HG03521 (cell line): ENCODE data around the gene SMYD3.
"Not testable (repeated sequence)": the region's sequence is repeated elsewhere in the genome, so short reads cannot be mapped to it uniquely, and the experiment has no call there.

ENCODE experiments used
- ATAC-seq: cut with Tn5 transposase; IDR thresholded peaks from one replicate; pipeline ENCODE4 v1.9.1; 2021; ENCODE audit warnings: mild to moderate bottlenecking, moderate library complexity; ENCODE audit not compliant: unreplicated experiment

The SMYD3 gene

DNA sequence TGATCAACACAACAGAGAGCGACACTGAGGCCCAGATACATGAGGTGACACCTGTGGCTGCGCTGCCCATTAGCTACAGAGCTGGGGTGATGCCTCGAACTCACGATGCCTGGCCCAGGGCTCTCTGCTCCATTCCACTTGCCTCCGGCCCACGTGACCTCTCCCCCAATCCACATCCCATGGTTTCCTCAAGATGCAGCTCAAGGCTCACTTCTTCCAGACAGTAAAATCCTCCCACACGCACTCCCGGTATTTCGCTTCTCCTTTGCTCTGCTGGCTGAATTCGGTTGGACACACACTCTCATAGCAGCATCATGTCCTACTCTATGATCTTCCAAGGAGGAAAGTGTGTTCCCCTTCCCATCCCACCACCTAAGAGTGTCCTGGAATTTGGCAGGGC, 679.8 kb downstream of the SMYD3 start:
- no peak for ATAC-seq

DNA sequence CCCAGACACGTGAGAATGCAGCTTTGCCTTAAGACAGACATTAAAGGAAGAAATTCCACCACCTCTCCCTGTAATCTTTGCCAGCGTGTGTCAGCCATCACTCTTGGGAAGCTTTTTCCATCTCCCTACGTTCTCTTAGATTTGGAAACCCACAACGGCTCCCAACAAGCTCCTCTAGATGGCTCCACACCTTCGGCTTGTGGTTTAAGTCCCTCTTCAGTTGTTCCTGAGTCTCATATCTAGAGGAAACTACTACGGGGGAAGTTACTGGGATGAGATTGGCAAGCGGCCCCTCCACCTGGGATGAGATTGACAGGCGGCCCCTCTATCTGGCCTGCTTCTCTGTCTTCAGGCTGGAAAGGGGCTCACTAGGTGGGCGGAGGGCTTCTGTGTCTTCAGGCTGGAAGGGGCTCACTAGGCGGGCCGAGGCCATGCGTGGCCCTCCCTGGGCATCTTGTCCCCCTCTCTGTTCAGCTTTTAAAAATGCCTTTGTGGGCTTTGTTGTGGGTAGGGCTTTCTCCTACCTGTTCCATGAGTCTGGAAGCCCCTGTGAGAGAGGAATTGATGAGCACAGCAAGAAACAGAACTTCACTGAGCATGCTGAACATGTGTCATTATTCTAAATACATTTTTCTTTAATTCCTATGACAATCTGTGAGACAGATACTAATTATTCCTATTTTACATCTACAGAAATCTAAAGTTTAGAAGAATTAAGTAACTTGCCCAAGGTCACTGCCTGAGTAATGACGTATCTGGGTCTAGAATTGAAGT, 681.8 kb downstream of the SMYD3 start:
- ATAC-seq = no peak

DNA sequence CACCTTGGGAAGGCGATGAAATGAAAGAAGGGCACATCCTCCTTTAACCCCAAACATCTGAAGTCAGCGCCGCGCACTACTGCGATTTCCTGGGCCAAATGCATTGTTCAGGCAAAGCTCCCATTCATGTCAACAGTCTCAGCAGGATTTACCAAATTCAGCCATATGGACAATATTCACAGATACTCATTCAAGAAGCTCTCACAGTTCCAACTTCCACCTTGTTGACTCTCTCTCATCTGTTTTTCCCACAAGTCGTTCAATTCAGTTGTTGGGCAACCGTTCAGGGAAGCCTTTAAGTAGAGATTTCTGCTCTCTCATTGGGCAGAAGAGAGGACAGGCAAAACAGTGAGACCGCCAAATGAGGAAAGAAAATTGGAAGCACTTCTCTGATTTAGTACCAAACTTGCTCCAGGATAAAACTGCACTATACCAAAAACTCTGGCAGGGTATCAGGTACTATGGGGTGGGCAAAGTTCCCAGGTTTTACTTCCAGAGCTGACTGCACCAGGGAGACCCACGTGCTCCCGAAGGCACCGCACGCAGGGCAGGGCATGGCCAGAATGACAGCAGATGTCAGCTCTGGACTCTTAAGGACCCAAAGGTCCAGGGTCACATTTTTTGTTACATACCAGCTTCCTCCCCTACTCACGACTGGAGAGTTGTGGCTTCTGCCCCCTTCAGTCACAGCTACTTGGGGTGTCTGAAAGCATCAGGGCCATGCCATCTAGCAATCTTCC, 683.5 kb downstream of the SMYD3 start:
- ATAC-seq = no peak

DNA sequence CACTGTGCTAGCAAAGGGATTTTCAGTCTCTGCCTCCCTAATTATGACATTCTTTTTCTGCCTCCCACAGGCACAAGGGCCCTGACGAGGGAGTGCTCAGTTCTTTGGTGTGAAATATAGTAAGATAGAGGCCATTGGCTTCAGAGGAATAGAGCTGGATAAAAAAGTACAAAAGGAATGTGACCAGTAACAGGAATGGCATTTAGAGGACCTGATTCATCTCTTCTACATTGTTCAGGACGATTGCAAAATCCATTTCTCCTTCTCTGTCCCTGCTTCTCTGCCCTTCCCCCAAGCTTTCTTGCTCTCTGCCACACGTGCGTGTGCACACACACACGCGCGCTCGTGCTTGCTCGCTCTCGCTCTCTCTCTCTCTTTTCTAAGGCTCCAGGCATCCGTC, 684.1 kb downstream of the SMYD3 start:
- ATAC-seq = no peak

DNA sequence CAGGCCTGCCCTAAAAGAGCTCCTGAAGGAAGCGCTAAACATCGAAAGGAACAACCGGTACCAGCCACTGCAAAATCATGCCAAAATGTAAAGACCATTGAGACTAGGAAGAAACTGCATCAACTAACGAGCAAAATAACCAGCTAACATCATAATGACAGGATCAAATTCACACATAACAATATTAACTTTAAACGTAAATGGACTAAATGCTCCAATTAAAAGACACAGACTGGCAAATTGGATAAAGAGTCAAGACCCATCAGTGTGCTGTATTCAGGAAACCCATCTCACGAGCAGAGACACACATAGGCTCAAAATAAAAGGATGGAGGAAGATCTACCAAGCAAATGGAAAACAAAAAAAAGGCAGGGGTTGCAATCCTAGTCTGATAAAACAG, 688.7 kb downstream of the SMYD3 start:
- ATAC-seq = not testable (repeated sequence)

DNA sequence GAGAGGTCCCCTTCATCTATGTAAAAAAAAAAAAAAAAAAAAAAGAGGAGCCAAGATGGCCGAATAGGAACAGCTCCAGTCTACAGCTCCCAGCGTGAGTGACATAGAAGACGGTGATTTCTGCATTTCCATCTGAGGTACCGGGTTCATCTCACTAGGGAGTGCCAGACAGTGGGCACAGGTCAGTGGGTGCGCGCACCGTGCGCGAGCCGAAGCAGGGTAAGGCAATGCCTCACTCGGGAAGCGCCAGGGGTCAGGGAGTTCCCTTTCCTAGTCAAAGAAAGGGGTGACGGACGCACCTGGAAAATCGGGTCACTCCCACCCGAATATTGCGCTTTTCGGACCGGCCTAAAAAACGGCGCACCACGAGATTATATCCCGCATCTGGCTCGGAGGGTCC, 690.6 kb downstream of the SMYD3 start:
- not testable (repeated sequence) for ATAC-seq

DNA sequence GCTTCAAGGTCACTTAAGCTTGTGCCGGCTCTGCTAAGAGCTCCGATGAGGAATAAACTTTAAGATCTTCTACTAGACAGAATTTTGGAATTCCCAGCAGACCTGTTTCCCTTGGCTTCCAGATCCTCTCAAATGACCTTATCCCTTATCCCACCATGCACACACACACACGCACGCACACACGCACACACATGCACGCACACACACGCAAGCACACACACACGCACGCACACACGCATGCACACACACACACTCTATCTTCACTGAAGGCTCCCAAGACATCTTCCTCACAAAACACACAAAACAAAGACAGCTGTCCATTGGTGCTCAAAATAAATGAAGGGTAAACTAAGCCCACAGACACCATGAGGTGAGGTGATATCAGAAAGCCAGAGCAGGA, 692.4 kb downstream of the SMYD3 start:
- ATAC-seq = no peak

DNA sequence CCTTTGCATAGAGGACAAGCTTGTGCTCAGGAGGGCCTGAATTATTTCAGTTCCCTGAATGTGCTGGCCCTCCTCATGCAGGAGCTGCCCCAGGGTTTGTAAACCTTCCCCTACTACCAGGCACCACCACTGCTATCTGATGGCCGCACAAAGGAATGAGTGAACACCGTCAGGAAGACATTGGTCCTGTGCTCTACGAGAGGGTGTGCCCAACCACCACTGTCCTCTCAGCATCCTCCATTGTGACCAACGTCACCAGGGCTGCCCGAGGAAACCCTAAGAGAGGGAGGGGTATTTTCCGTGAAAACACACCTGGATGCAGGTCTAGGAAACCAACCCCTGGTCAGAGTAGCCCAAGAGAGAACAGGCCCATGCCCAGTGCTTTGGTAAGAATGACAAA, 694.8 kb downstream of the SMYD3 start:
- ATAC-seq = no peak

DNA sequence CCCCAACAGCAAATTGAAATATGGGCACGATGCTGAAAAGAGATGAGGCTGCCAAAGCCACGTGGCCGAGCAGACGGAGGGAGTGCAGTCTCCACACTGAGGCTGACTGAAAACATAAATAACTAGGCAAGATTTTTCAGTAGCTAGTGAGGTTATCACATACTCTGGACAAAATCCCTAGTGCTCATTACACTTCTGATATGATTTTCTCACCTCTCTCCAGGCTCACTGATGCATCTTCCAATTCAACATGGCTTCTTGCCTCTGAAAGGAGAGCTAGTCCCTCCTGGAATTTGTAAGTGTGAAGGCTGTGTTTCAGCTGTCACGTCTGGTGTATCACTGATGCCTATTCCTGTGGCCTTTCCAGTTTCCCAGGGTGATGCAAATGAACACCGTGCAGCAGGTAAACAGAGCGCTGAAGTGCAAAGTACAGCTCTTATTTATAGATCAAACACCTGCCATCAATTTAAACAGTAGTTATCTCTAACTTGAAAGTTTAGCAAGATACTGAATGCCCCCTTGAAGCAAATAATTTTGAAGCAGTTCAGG, 696.2 kb downstream of the SMYD3 start:
- ATAC-seq = no peak

DNA sequence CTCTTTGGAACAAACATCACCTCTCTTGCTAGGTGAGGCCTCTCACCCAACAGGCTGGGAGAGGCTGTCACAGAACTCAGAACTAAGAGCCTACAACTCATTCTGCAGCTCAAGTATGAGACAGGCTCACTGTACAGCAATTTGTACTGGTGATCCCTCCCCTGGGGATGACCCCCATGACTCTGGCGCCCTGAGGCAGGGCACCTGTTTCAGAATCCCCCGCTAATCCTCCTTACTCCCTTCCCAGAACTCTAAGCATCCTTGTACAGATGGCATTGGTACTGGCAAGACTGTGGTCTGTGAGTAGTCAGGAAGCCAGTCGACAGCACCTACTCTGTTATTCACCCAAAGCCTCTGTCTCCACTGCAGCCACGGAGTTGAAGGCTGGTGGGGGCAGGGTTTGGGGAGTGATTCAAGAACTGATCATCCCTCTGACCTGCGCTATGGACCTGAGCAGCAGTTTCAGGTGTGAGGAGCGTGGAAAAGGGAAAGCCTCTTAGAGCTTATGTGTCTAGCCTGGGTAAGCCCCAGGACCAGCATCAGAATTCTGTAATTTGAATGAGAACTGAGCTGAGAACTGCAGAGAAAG, 696.8 kb downstream of the SMYD3 start:
- ATAC-seq = no peak

DNA sequence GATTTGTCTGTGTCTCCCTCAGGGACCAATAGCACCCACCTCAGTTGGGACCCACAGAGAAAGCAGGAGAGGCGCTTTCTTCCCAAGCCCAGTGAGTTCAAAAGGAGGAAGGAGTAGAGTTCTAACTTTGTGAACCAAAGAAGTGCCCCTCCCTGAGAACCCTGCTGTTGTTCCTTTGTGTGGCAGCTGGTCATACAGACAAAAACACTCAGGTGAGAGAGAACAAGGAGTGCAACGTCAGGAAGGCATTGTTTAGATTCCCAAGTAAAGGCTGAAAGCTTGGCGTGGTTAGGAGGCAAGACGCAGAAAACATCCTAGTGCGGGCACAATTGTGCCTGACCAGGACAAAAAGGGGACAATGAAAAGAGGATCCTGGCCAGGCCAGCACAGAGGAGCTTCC, 697.7 kb downstream of the SMYD3 start:
- ATAC-seq = no peak

DNA sequence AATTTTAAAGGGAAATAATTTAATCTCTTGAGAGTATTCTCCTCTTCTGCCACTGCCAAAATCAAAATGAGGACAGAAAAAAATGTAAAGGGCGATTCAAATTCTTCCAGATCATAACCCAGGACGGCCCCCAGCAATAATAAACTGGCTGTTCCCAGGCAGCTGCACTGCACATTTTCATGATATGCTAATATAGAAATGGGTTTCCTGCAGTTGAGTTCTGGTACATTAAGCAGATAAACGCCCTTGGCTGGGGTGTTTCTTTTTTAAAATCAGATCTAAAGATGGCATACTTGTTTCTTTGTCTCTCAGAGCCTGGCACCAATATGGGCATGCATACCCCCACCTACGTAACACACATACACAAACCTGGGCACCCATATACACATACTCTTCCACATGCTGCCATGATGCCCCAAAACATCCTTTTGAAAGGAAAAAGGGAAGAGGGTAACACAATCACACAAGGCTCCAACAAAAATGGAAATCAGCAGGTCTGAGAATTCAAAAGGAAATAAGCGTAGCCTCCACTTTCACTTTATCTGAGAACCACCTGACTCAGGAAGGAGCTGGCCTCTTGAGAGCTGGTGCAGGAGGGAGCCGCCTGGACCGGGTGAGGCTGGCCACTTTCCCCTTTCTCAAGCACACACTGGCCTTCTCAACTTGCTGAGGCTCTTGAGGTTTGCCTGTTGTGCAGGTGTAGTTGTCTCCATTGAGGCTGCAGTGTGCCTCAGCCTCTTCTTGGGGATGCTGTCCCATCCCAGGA, 698.9 kb downstream of the SMYD3 start:
- ATAC-seq = no peak

DNA sequence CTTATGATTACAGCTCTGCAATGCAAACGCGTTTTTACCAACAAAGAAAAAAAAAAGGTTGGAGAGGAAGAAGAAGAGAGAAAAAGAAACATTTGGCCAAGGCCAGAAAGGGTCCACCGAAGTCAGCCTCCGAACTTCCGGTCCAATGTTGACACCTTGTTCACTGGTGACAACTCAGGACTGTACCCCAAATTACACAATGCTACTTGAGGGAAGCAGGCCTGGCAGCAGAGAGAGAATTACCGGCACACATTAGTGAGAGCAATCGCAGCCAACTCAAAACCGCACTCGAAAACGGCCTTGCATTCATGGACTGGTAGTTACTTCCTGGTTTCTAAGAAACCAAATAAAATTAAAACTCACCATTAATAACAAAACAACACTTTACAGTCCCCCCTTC, 699.8 kb downstream of the SMYD3 start:
- ATAC-seq = peak; percentile 64

DNA sequence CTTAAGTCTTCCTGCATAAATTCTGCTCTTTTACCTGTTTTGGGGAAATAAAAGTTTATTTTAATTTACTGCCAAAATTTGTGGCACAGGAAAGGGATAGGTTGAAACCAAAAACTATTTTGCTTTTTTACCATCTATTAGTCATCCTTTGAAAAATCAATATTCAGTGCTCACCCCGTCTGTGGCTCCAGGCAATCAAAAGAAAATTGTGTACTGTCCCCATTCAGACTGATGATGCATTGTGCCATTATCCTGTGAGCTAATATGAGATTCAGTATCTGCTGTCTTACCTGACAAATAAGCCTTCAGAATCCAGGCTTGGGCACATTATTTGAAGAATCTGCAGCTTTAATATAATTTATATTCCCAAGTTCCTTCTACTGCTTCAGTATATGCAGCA, 701.5 kb downstream of the SMYD3 start:
- ATAC-seq = no peak

DNA sequence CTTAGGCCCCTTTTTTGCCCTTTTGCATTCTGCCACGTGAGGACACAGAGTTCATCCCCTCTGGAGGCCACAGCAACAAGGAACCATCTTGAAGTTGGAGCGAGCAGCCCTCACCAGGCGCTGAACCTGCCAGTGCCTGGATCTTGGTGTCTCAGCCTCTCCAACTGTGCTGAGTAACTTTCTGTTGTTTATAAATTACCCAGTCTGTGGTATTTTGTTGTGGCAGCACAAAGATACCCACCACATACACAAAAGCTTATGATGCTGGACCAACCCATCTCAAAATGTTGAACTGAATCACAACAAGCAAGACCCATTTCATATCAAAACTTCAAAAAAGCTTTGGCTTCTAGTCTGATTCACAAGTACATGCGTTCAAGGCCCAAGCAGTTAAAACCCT, 702.4 kb downstream of the SMYD3 start:
- no peak for ATAC-seq

DNA sequence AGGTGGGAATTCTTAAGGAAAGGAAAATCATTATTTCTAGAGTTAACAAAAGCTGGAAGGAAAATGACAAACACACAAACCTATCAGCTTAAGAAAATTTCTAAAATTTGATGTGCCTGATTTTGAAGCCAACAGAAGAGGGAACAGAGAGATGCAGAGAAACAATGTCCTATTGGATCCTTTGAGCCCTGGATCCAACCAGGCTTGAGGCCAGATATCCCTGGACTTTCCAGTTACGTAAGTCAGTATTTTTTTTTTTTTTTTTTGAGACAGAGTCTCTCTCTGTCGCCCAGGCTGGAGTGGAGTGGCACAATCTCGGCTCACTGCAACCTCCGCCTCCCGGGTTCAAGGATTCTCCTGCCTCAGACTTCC, 703.4 kb downstream of the SMYD3 start:
- ATAC-seq = no peak

DNA sequence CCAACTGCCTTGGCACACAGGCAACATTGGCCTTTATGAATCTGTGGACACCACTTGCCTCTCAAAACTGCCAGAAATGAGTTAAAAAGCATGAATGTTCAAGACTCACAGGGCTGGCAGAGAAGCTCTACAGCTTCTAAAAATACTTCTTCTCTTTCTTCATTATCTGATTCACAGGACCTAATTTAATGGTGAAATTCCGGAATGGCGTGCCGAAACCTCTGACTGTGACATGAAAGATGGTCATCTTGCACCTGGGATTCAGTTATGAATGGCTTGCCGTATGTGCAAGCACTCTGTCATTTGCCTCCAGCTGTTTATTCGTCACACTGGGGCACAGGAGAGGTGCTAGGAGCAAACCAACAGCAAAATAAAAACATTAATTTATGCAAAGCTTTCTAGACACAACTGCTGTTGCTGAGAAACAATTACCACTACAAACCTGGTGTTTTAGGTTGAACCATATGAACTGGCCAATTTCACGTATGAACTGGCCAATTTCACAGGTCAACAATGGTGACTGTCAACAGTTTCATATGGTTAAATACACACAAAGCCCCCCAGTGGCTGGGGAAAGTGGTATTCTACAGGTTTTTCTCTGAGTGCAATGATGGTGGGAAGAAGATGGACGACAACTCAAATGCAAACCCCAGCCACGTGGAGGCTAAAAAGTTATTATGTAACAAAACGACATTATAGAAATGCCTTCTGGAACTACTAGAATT, 704.0 kb downstream of the SMYD3 start:
- no peak for ATAC-seq

DNA sequence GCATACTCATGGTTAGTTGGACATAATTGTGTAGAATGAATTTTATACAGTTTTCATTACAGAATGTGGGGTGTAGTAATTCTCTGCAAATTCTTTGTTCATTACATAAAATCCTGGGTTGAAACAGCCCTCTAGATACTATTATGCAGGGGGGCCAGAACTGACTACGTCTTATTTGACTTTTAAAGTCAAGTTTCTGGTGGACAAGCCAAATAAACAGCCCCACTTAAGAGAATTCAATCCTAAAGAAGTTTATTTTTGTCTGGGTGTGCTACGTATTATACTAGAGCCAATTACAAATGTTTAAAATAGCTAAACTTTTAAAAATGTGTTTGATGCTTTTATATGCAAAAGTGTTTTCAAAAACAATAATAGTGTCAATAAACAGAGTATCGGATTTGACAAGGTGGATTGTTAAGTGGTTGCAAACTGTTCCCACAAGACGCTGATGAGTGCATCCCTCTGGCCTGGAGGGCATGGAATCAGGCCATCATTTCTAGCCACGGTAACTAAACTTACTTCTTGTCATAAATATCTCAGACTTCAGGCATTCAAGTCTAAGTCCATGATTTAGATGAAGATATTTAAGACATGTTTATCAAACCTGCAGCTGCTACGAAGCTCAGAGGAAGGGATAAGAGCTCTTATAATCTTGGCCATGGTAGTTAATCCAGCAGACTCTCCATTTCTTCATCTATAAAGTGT, 706.0 kb downstream of the SMYD3 start:
- ATAC-seq = no peak

DNA sequence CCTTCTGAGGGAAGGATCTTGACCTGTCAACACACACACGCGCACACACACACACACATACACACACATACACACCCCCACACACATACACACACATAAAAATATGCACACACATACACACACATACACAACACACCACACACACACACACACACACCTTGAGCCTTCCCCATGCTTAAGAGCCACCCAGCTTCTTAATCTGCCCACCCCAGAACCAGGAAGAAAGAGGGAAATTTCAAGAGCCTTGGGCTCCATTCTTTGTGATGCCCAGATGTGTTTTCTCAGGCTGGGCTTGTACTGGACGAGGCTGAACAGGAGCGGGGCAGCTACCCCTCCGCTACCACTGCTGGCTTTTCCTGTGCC, 708.7 kb downstream of the SMYD3 start:
- ATAC-seq = no peak
